ENCODE results near the gene TRIP10. TPM values are rescaled to one million over a fixed set of nuclear protein-coding genes. Genes with fewer than 3 reads are reported as not detected.
"Not testable (repeated sequence)": the region's sequence is repeated elsewhere in the genome, so short reads cannot be mapped to it uniquely, and the experiment has no call there.

Gene TRIP10
- polyA plus RNA-seq, 3 donors: 46.5 to 56.8 (median 52.8) TPM

DNA sequence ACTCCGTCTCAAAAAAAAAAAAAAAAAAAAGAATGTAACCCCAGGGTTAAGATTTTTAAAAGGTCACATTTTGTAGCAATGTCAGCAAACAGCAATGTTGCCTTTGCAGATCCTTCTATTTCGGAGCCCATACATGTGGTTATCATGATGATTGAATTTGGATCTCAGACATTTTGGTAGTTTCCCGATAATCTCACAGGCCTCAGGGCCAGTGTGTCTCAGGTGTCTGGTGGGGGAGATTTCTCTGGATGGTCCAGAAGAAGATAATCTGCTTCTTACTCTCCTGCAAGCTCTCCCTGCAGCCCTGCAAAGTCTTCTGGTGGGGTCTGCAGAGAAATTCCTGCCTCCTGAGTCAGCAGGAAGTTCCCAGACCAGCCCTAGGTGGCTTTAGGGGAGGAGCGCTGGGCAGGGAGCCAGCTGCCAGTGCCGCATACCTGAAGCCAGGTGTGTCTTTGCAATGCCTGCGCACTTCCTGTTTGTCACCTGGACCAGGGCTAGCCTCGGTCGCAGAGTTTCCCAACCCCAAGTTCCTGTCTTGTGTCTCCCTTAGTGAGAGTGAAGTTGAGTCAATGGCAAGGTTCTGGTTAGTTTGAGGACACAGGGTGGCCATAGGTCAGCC is 26.4 kb downstream of the TRIP10 start:
- DNase-seq (ENCODE audit: low read depth in 3 of 3, low spot score in 2 of 3): no peak

DNA sequence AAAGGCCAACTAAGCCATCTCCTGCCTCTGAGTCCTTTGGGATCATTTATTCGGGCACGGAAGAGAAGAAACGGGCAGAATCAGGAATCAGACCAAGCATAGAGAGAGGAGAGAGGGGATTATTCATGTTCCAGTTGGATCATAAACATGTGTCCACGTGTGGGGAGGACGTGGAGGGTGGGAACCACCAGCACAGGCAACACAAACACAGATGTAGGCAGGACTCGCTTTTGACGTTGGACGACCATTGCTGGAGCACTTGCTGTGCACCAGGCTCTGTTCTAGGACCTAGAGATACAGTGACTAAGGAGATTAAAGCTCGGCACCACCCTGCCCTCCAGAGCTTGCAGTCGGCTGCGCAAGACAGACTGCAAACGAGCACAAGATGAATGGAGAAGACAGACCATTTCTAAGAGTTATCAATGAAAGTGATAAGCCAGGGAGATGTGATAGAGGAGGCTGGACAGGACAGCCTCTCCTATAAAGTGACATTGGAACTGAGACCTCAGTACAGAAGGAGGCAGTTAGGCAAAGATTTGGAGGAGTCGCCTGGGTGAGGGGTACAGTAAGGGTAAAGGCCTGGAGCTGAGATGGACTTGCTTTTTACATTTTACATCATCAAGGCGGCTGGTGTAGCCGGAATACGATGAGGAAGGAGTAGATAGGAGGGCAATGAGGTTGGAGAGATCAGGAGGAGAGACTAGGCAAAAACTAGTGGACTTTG is 27.0 kb downstream of the TRIP10 start:
- DNase-seq (ENCODE audit: low read depth in 3 of 3, low spot score in 2 of 3): no peak

DNA sequence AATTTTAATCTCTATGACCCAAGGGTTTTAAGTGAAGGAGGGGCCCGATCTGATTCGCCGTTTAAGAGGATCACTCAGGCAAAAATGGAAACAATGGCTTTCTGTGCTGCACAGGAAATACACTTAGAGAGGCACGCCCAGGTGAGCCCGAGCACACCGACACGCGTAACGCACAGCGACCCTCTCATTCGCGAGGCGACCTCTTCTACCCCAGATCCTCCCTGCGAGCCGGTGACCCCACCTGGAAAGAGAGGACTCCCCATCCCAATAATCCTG is 27.5 kb downstream of the TRIP10 start:
- no peak for DNase-seq (ENCODE audit: low read depth in 3 of 3, low spot score in 2 of 3)

DNA sequence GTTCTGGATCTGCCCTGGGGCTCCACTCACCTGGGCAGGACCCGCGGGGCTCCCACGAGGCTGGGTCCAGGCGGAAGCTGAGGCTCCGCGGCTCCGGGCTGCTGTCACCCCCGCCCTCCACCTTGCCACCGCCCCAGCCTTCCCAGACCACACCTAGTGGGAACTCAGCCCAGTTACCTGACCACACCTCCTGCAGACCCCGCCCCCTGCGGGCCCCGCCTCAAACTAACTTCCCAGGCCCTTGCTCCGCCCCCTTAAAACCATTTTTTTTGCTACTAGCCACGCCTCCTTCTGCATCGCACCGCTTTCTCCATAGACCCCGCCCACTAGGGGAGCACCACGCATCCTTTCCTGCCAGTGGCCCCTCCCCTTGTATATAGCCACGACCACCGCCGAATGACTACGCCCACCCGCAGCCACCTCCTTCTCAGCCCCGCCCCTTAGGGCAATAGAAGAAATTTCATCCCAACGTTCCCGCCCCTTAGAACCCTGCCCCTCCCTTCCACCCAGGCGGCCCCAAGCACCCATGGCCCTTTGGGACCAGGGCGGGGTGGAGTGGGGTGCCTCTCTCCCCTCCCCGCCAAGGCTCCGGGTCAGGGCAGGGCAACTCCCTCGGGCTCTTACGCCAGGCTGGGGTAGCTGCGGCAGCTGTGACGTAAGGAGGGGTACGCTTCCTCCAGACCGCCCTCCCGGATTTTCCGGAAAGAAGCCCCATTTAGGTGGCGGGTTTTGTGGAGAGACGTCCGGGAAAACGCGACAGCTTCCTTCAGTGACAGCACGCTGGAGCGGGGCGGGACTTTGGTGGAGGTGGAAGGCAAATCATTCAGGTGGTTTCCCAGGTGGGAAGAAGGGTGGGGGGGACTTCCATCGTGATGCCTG is 28.1 kb downstream of the TRIP10 start, which contains the start of gene SH2D3A:
Gene SH2D3A (minus strand): TSS at position 79 of the 879 bp plus-strand sequence. CDS start 3,687 bp downstream, outside the sequence.
- no peak for DNase-seq (ENCODE audit: low read depth in 3 of 3, low spot score in 2 of 3)

DNA sequence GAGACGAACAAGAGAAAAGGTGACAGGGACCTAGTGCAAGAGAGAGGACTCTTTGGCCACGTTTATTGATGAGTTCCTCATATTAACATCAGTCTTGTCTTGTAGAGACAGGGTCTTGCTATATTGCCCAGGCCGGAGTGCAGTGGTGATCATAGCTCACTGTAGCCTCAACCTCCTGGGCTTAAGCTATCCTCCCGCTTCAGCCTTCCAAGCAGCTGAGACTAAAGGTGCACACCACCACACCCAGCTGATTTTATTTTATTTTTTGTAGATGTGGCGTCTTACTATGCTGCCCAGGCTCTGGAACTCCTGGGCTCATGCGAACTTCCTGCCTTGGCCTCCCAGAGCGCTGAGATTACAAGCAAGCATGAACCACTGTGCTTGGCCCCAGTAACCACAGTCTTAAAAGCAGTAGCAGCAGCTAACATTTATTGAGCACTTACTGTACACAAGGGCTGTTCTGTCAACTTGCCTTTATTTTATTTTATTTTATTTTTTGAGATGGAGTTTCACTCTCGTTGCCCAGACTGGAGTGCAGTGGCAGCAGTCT is 28.8 kb downstream of the TRIP10 start:
- no peak for DNase-seq (ENCODE audit: low read depth in 3 of 3, low spot score in 2 of 3)

DNA sequence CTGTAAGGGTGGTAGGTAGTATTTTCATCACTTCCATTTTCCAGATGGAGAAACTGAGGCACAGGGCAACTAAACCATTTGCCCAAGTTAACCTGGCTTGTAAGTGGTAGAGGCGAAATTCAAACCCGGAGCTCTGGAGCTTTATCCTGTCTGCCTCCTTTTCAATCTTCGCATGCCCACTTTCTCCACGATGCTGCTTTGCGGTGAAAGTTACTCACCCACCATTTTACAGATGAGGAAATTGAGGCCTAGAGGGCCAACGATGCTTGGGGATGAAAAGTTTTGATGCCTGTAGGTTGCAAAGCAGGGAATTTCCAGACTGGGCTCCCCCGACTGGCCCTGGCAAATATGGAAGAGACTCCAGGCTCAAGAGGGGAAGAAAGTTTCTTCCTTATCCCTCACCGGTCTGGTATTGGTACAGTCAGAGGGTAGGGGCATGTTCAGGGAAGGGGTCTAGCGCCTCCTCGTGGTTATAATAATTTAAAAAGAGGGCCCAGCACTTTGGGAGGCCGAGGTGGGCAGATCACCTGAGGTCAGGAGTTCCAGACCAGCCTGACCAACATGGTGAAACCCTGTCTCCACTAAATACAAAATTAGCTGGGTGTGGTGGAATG is 29.6 kb downstream of the TRIP10 start:
- DNase-seq (ENCODE audit: low read depth in 3 of 3, low spot score in 2 of 3): no peak

DNA sequence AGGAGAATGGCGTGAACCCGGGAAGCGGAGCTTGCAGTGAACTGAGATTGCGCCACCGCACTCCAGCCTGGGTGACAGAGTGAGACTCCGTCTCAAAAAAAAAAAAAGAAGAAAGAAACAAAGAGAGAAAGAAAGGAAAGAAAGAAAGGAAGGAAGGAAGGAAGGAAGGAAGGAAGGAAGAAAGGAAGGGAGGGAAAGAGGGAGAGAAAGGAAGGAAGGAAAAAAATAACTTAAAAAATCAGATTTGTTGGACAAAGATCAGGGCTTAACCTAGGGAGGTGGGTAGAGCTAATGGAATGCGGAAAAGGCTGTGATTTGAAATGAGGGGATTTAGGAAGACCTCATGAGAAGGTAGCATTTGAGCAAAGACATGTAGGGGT is 32.2 kb downstream of the TRIP10 start:
- DNase-seq (ENCODE audit: low read depth in 3 of 3, low spot score in 2 of 3): not testable (repeated sequence)

DNA sequence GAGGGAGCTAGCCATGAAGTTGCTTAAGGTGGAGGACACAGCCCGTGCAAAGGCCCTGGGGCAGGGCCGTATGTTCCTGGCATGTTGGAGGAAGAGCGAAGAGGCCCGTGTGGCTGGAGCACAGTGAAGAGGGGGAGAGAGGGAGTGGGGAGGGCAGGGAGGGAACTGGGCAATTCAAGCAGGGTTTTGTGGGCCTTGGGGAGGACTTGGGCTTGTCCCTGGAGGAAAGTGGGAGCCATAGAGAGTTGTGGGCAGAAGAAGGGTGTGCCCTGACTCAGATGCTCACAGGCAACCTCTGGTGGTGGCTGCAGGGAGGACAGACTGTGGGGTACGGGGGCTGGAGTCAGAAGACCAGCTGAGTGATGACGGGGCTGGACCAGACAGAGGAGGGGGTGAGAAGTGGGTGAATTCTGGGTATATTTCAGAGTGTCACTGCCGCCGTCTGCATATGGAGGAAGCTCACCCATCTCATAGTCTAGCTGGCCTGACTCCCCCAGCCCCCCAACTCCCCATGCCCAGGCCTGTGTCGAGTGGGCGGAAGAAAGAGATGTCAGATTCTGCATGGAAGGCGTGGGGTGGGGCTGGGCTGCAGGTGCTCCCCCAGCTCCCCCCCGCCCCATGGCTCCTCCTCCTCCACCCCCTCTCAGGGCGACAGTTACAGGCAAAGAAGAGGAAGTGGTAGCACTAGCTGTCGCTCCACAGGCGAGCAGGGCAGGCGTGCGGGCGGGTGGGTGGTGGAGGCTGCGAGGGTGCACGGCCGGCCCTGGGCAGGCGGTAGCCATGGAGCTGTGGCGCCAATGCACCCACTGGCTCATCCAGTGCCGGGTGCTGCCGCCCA is 32.8 kb downstream of the TRIP10 start, which contains the start of gene VAV1:
Gene VAV1 (plus strand): TSS at position 681 of the 838 bp plus-strand sequence. CDS start 100 bp downstream, at position 781.
- DNase-seq (ENCODE audit: low read depth in 3 of 3, low spot score in 2 of 3): no peak

DNA sequence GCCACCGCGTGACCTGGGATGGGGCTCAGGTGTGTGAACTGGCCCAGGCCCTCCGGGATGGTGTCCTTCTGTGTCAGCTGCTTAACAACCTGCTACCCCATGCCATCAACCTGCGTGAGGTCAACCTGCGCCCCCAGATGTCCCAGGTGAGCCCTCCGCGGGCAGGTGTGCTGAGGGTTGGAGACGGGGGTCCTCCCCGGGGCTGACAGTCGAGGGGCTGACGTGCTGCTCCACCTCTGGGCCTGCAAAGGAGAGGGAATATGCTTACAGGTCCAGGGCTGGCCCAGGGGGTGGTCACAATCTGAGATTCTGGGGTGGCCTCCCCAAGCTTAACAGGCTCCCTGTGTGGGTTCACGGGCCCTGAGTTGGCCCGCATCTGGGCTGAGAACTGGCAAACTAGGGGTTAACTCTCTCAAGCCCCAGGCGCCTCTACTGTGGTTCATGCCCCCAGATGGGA is 33.4 kb downstream of the TRIP10 start:
- DNase-seq (ENCODE audit: low read depth in 3 of 3, low spot score in 2 of 3): no peak

DNA sequence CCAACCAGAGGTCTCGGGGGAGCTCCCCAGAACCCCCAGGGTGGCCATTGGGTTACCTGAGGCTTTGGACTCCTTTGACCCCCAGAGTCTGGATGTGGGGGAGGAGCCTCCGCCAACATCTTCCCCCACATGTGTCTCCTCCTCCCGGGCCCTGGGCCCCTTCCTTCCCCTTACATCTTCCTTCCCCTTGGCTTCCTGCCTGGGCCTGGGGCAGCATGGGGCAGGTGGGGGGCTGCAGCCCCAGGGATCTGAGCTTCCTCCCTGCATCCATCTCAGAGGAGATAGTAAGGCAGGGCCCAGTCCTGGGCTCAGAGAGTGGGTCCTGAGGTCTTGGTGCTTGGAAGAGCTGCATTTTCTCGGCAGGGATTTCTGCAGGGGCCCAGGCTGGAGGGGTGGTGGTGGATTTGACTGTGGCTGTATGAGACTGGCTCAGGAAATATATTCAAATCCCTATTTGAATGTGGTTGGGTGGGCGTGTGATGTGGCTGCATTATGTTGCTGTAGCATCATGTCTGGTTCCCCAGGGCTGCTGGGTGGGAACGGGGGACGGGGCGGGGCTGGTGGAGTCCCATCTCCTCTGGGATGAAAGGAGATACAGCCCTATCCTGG is 33.9 kb downstream of the TRIP10 start:
- no peak for DNase-seq (ENCODE audit: low read depth in 3 of 3, low spot score in 2 of 3)

DNA sequence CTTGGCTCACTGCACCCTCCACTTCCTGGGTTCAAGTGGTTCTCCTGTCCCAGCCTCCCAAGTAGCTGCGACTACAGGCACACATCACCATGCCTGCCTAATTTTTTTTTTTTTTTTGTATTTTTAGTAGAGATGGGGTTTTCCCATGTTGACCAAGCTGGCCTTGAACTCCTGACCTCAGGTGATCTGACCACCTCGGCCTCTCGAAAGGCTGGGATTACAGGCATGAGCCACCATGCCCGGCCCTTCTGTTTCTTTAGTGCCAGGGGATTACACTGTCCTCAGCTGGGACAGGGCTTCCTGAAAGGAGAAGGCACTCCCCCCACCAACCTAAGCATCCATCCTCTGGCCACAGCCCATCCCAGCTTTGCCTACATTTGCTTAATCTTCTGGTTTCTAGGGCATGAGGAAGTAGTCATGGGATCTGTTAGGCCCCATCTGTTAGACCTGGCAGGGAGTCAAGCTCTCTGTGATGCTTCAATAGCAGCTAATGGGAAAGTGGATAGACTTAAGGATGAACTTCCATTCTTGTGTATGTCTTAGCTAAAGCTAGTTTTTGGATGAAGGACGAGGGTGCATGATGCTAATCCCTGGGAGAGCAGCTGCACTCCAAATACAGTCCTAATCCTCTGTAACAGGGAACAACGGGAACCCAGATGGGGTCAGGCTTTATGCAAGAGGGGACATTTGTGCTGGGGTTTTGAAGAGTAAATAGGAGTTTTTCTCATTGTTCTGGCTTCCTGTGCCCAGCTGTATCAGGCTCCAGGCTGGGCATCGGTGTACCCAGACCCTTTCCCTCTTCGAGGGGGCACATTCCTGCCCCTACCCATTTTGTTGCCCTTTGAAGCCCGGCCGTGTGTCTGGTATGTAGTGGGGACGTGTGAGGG is 35.6 kb downstream of the TRIP10 start:
- DNase-seq (ENCODE audit: low read depth in 3 of 3, low spot score in 2 of 3): no peak

DNA sequence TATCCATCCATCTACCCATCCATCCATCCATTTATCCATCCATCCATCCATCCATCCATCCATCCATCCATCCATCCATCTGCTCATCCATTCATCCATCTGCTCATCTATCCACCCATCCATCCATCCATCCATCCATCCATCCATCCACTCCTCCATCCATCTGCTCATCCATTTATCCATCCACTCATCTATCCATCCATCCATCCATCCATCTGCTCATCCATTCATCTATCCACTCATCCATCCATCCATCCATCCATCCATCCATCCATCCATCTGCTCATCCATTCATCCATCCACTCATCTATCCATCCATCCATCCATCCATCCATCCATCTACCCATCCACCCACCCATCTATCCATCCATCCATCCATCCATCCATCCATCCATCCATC is 36.6 kb downstream of the TRIP10 start:
- DNase-seq (ENCODE audit: low read depth in 3 of 3, low spot score in 2 of 3): not testable (repeated sequence)

DNA sequence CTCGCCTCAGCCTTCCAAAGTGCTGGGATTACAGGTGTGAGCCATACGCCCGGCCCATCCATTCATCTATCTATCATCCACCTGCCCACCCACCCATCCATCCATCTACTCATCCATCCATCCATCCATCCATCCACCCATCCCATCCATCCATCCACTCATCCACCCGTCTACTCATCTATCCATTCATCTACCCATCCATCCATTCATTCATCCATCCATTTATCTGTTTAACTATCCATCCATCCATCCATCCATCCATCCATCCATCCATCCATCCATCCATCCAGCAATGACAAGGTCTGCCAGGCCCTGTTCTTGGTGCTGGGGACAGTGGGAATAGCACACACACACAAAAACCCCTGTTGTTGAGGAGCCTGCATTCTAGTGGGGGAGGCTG is 37.5 kb downstream of the TRIP10 start:
- DNase-seq (ENCODE audit: low read depth in 3 of 3, low spot score in 2 of 3): no peak

DNA sequence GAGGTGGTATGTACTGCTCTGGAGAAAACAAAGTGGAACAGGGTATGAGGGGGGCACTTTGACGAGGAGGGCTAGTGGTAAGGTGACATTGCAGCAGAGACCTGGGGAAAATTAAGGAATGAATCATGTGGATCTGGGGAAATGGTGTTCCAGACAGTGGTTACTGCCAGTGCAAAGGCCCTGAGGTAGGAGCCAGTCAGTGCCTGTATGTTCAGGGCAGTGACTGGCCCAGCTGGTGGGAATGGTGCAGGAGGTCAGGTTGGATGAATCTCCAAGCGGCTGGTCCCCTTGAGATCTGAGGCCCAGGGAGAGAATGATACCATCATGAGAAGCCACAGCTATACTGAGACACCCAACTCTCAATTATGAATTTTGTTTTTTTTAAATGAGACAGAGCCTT is 38.0 kb downstream of the TRIP10 start:
- no peak for DNase-seq (ENCODE audit: low read depth in 3 of 3, low spot score in 2 of 3)

DNA sequence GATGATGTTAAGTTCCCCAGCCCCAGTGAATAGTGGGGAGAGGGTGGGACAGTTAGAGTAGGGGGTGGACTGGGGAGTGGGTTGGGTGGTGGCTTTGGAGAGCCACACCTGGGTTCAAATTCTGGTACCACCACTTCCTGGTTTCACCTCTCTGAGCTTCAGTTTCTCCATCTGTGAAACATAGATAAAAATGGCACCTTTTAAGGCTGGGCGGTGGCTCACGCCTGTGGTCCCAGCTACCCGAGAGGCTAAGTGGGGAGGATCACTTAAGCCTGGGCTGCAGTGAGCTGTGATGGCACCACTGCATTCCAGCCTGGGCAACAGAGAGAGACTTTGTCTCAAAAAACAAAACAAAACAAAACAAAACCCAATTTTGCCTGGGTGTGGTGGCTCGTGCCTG is 38.9 kb downstream of the TRIP10 start:
- no peak for DNase-seq (ENCODE audit: low read depth in 3 of 3, low spot score in 2 of 3)

DNA sequence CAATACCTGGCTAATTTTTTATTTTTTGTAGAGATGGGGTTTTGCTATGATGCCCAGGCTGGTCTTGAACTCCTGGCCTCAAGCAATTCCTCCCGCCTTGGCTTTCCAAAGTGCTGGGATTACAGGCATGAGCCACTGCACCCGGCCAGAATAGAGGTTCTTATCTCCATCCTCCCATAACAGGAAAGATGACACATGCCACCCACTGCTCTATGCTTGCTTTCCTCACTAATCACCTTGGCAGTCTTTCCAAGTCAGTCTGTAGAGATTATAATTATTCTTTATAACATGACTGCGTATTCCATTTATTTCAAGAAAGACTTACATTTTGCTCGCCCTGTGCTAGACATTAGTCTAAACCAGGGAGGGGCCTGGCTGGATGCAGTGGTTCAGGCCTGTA is 39.7 kb downstream of the TRIP10 start:
- DNase-seq (ENCODE audit: low read depth in 3 of 3, low spot score in 2 of 3): no peak

DNA sequence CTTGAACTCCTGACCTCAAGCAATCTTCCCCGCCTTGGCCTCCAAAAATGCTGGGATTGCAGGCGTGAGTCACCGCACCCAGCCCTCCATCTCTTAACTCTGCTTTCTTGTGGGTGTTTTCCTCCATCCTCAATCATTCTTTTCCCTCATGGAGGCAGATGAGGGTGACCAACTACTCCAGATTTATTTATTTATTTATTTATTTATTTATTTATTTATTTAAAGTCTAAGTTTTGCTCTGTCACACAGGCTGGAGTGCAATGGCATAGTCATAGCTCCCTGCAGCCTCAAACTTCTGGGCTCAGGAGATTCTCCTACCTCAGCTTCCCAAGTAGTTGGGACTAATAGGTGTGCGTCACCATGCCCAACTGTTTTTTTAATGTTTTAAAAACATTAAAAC is 47.9 kb downstream of the TRIP10 start:
- no peak for DNase-seq (ENCODE audit: low read depth in 3 of 3, low spot score in 2 of 3)

DNA sequence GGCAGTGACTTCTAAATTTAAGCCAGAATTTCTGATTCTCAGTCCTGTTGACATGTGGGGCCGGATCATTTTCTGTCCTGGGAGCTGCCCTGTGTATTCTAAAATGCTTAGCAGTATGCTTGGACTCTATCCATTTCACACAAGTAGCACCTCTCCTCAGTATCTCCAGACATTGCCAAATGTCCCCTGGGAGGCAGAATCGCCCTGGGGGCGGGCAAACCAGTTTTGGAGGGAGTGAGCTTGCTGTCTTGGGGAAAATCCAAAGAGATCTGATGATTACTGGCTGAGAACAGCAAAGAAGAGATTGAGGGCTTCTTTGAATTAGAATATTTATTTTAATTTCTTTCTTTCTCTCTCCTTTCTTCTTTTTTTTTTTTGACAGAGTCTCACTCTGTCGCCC is 49.4 kb downstream of the TRIP10 start:
- no peak for DNase-seq (ENCODE audit: low read depth in 3 of 3, low spot score in 2 of 3)

Data from right renal cortex interstitium (tissue), 3 donors.